ENCODE data around the gene EEF1AKMT3. TPM values are rescaled to one million over a fixed set of nuclear protein-coding genes. Genes with fewer than 3 reads are reported as not detected.

EEF1AKMT3 gene
- total RNA-seq, 1 experiment from 2014 or later, result 5.0 TPM

- intact Hi-C loops (cut with micrococcal nuclease; ENCODE audit: unreplicated experiment), result no loop called here
- no peak overlapping the region for H3K4me3 Mint-ChIP-seq (ENCODE audit: unreplicated experiment)
- no TSS peak for BruUV-seq (replicated peaks)
- CTCF ChIA-PET, result no interaction called here
- H3K4me1 Mint-ChIP-seq (ENCODE audit: low read depth, unreplicated experiment), result peaks cover 17% of the 10 kb centered on the region
- Histone ChIP-seq H3K36me3 (ENCODE audit: control insufficient read depth, insufficient read depth, low read length) (no peaks in the 10 kb centered on the region), H3K27me3 (replicated peaks; ENCODE audit: control insufficient read depth, insufficient read depth, low read length) (peaks cover 7% of the 10 kb centered on the region), H3K9me3 (no peaks in the 10 kb centered on the region), H3K4me3 (ENCODE audit: low read depth, low read length) (no peak overlapping the region), H3K4me1 (peaks cover 12% of the 10 kb centered on the region)
- H3K27me3 Mint-ChIP-seq (ENCODE audit: insufficient read depth, unreplicated experiment), result peaks cover 27% of the 10 kb centered on the region
- no peak overlapping the region for H3K27ac Mint-ChIP-seq (ENCODE audit: unreplicated experiment)
- no peak for TF ChIP-seq CTCF (IDR thresholded peaks at IDR 0.05; ENCODE audit: insufficient read depth in 1 of 2, low read depth in 1 of 2, low read length in 1 of 2, severe bottlenecking in 1 of 2, unreplicated experiment in 1 of 2)
- POLR2A ChIA-PET, result no interaction called here
- H3K36me3 Mint-ChIP-seq (ENCODE audit: insufficient read depth, unreplicated experiment), result no peaks in the 10 kb centered on the region
- no peaks in the 10 kb centered on the region for H3K9me3 Mint-ChIP-seq (ENCODE audit: unreplicated experiment)
- no peak for DNase-seq
These were observed 38.5 kb upstream of the EEF1AKMT3 start for GRCh38 chr12:57733928-57734327.

GRCh38 chr12:57734591-57734990 lies 37.8 kb upstream of the EEF1AKMT3 start:
- CTCF ChIA-PET, result interaction anchor here (1.7 to 3.8 kb wide), 2 partner anchors 8 to 151 kb away, joined by 8 to 32 read pairs; no protein-coding TSS in a partner anchor
- H3K9me3 ChIP-seq, result no peaks in the 10 kb centered on the region
- intact Hi-C loops (cut with micrococcal nuclease; ENCODE audit: unreplicated experiment), result no loop called here
- Mint-ChIP-seq H3K9me3 (ENCODE audit: unreplicated experiment) (no peaks in the 10 kb centered on the region), H3K4me3 (ENCODE audit: unreplicated experiment) (no peak overlapping the region), H3K4me1 (ENCODE audit: low read depth, unreplicated experiment) (peaks cover 17% of the 10 kb centered on the region), H3K27ac (ENCODE audit: unreplicated experiment) (no peak overlapping the region), H3K36me3 (ENCODE audit: insufficient read depth, unreplicated experiment) (no peaks in the 10 kb centered on the region), H3K27me3 (ENCODE audit: insufficient read depth, unreplicated experiment) (peaks cover 30% of the 10 kb centered on the region)
- H3K27me3 ChIP-seq (replicated peaks; ENCODE audit: control insufficient read depth, insufficient read depth, low read length), result peaks cover 7% of the 10 kb centered on the region
- no peak for DNase-seq
- BruUV-seq (replicated peaks), result no TSS peak
- no peak overlapping the region for H3K4me3 ChIP-seq (ENCODE audit: low read depth, low read length)
- POLR2A ChIA-PET, result no interaction called here
- peaks cover 12% of the 10 kb centered on the region for H3K4me1 ChIP-seq
- no peaks in the 10 kb centered on the region for H3K36me3 ChIP-seq (ENCODE audit: control insufficient read depth, insufficient read depth, low read length)
- no peak for TF ChIP-seq CTCF (IDR thresholded peaks at IDR 0.05; ENCODE audit: insufficient read depth in 1 of 2, low read depth in 1 of 2, low read length in 1 of 2, severe bottlenecking in 1 of 2, unreplicated experiment in 1 of 2)

GRCh38 chr12:57735198-57735855 lies 37.1 kb upstream of the EEF1AKMT3 start:
- POLR2A ChIA-PET, result interaction anchor here (0.7 kb wide), 1 partner anchor 9 kb away, joined by 5 read pairs; no protein-coding TSS in a partner anchor
- H3K4me3 ChIP-seq (ENCODE audit: low read depth, low read length), result no peak overlapping the region
- peaks cover 17% of the 10 kb centered on the region for H3K4me1 Mint-ChIP-seq (ENCODE audit: low read depth, unreplicated experiment)
- no peaks in the 10 kb centered on the region for H3K36me3 ChIP-seq (ENCODE audit: control insufficient read depth, insufficient read depth, low read length)
- no TSS peak for BruUV-seq (replicated peaks)
- peaks cover 30% of the 10 kb centered on the region for H3K27me3 Mint-ChIP-seq (ENCODE audit: insufficient read depth, unreplicated experiment)
- intact Hi-C loops (cut with micrococcal nuclease; ENCODE audit: unreplicated experiment), result loop anchor here (5.0 kb wide), 2 partner anchors 43 to 278 kb away; partner anchors contain the start of genes GLI1, INHBE and OS9
- H3K4me3 Mint-ChIP-seq (ENCODE audit: unreplicated experiment), result peak overlapping the region; percentile 68
- TF ChIP-seq CTCF (IDR thresholded peaks at IDR 0.05; ENCODE audit: insufficient read depth in 1 of 2, low read depth in 1 of 2, low read length in 1 of 2, severe bottlenecking in 1 of 2, unreplicated experiment in 1 of 2), result no peak
- peaks cover 7% of the 10 kb centered on the region for H3K27me3 ChIP-seq (replicated peaks; ENCODE audit: control insufficient read depth, insufficient read depth, low read length)
- H3K4me1 ChIP-seq, result peaks cover 12% of the 10 kb centered on the region
- no peak overlapping the region for H3K27ac Mint-ChIP-seq (ENCODE audit: unreplicated experiment)
- H3K36me3 Mint-ChIP-seq (ENCODE audit: insufficient read depth, unreplicated experiment), result no peaks in the 10 kb centered on the region
- H3K9me3 ChIP-seq, result no peaks in the 10 kb centered on the region
- CTCF ChIA-PET, result interaction anchor here (0.6 to 3.8 kb wide), 7 partner anchors 9 to 607 kb away, joined by 3 to 32 read pairs (median 4); partner anchors contain the start of genes B4GALNT1, GLI1 and TSPAN31
- no peaks in the 10 kb centered on the region for H3K9me3 Mint-ChIP-seq (ENCODE audit: unreplicated experiment)
- DNase-seq, result no peak

Data from Caco-2 (cell line).